Cardiac muscle cell (in vitro differentiated cells and primary cell): Measurements from ENCODE around the gene DMRT1. TPM values are rescaled to one million over a fixed set of nuclear protein-coding genes. Genes with fewer than 3 reads are reported as not detected.
A peak's percentile ranks its signal among the peaks of the same experiment; 100 is the strongest.

ENCODE experiments used
- DNase-seq, 2 donors: peaks; one replicate each; pipeline versions ENCODE4 v3.0.0 to v3.0.0-alpha.2; 2010 to 2017; ENCODE audit warnings: low read depth in 1 of 2, low spot score in 1 of 2
- H3K27ac ChIP-seq: fragments of 200-600 bp; sonication (generic); 2 replicates; pipeline ENCODE4 v1.5.1; 2016
- H3K27me3 ChIP-seq: fragments of 200-600 bp; sonication (generic); 2 replicates; pipeline ENCODE4 v1.6.0; 2016; ENCODE audit warnings: control low read depth
- H3K36me3 ChIP-seq: fragments of 200-600 bp; sonication (generic); 2 replicates; pipeline ENCODE4 v1.5.1; 2016; ENCODE audit warnings: control low read depth
- H3K4me1 ChIP-seq: fragments of 200-600 bp; sonication (generic); 2 replicates; pipeline ENCODE4 v1.8.1; 2017; ENCODE audit warnings: low read depth, mild to moderate bottlenecking, mixed run types
- H3K4me3 ChIP-seq: fragments of 200-600 bp; sonication (generic); 2 replicates; pipeline ENCODE4 v1.5.1; 2016; ENCODE audit warnings: mild to moderate bottlenecking
- H3K9me3 ChIP-seq: fragments of 200-600 bp; sonication (generic); 2 replicates; pipeline ENCODE4 v1.5.1; 2017; ENCODE audit warnings: low read depth, mild to moderate bottlenecking, control low read depth
- polyA plus RNA-seq: library from polyadenylated mRNA; unstranded; fragments of >200 nt; fragmentation: Nextera tagmentation; extraction: Ambion mirVana; gene quantifications from 2 replicates; pipeline ENCODE4 v1.2.1, GENCODE V29; 2016
- total RNA-seq: library from RNA; depleted of rRNA; stranded (reverse); fragments of >200 nt; gene quantifications from 2 replicates; pipeline ENCODE4 v1.2.3, GENCODE V29; 2016
- TF ChIP-seq, protein P1 (sequence below): IDR thresholded peaks from 2 replicates; pipeline ENCODE4 v1.5.1; 2012; ENCODE audit warnings: low read depth, mild to moderate bottlenecking, low read length

The DMRT1 gene
- total and polyA plus RNA-seq, 2 experiments from 2014 or later: not detected

DNA sequence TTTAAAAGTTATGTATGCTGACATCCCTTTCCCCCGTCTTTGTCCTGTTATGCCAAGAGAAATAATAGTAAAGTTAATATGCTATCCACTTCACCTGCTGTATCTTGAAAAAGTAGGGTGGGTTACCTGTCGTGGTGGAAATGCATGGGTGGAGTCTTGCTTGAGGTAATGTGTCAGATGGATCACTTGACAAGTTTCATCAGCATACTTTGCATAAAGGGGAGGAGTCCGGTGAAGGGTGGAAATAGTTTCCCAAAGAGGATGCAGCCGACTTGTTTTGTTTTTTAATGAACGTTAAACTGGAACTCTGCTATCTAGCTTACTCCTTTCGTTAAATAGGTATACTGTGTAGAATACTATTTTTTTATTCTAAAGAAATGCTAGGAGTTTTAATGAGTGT, 125.9 kb downstream of the DMRT1 start:
- no peak for DNase-seq
- no peak overlapping the region for H3K27ac ChIP-seq
- H3K4me3 ChIP-seq: no peak overlapping the region
- TF ChIP-seq, protein P1, sequence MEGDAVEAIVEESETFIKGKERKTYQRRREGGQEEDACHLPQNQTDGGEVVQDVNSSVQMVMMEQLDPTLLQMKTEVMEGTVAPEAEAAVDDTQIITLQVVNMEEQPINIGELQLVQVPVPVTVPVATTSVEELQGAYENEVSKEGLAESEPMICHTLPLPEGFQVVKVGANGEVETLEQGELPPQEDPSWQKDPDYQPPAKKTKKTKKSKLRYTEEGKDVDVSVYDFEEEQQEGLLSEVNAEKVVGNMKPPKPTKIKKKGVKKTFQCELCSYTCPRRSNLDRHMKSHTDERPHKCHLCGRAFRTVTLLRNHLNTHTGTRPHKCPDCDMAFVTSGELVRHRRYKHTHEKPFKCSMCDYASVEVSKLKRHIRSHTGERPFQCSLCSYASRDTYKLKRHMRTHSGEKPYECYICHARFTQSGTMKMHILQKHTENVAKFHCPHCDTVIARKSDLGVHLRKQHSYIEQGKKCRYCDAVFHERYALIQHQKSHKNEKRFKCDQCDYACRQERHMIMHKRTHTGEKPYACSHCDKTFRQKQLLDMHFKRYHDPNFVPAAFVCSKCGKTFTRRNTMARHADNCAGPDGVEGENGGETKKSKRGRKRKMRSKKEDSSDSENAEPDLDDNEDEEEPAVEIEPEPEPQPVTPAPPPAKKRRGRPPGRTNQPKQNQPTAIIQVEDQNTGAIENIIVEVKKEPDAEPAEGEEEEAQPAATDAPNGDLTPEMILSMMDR: no peak
- H3K4me1 ChIP-seq: peaks cover 8% of the 10 kb centered on the region
- no peaks in the 10 kb centered on the region for H3K36me3 ChIP-seq
- no peaks in the 10 kb centered on the region for H3K9me3 ChIP-seq
- H3K27me3 ChIP-seq: peaks cover 97% of the 10 kb centered on the region

DNA sequence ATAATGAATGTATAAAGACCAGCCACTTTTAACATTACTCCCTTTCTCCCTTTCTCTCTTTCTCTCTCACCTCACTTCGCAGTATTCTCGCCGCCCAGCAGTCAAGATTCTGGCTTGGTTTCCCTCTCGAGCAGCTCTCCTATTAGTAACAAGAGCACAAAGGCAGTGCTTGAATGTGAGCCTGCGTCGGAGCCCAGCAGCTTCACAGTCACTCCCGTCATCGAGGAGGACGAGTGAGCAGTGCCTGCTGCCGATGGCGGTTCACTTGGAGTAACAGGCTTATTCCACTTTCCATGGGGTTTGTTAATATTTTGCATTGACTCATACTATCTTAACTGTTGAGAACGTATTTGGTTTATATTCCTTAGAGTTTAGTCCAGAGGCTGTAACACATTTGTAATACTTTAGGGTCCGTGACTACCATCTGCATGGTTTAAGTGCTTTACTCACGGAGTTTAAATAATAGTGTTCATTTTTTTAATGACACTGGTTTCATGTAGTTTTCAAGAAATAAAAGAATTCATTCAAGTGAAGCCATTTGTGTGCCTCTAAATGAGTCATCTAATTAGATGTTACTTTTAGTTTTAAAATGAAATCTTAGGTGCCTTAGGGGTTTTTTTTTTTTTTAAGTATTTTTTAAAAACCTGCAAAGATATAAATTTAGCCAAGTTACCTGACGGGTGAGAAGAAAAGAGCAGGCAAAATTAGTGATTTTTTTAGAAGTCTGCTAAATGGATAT, 126.6 kb downstream of the DMRT1 start:
- H3K27ac ChIP-seq: no peak overlapping the region
- H3K9me3 ChIP-seq: no peaks in the 10 kb centered on the region
- H3K36me3 ChIP-seq: no peaks in the 10 kb centered on the region
- H3K4me1 ChIP-seq: peaks cover 8% of the 10 kb centered on the region
- no peak overlapping the region for H3K4me3 ChIP-seq
- DNase-seq: peak in 1 of 2 donors; percentile 54
- H3K27me3 ChIP-seq: peaks cover 98% of the 10 kb centered on the region
- TF ChIP-seq, protein P1: no peak

DNA sequence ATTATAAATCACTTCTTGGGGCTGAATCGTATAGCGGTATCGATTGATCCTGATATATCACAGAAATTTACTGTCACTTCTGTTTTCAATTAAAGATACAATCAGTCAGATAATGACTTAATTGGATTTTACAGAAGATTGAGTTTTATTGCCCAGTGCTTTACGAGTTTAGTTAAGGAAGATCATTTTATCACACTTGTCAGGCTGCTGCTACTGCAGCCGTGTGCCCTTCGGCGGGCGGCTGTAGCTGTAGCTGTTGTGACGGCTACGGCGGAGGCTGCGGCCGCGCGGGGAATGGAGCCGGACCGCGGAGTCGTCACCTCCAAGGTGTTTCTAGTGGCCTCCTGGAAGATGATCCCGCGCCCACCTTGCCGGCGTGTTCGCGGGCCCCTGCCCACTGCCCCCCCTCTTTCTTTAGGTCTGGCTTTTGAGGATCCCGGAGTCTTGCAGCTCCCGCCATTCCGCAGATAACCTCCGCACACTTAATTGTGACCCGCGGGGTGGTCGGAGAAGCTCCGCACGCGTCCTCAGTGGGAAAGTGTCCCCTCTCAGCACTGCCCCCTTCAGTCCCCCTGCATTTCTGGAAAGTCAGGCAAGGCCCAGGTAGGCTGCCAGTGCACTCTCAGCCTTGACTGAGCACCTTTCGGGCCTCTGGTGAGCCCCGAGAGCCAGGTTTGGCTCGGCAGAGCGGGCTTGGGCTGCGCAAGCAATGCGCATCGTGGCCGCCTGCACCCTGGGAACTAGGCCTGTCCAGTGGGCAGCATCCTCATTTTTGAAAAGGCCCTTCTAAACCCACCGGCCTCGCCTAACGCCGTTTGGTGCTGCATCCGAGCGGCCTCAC, 128.0 kb downstream of the DMRT1 start:
- Histone ChIP-seq H3K9me3 (no peaks in the 10 kb centered on the region), H3K4me1 (peaks cover 8% of the 10 kb centered on the region), H3K27me3 (peaks cover 100% of the 10 kb centered on the region), H3K36me3 (no peaks in the 10 kb centered on the region), H3K27ac (no peak overlapping the region), H3K4me3 (no peak overlapping the region)
- no peak for DNase-seq
- TF ChIP-seq, protein P1: no peak

DNA sequence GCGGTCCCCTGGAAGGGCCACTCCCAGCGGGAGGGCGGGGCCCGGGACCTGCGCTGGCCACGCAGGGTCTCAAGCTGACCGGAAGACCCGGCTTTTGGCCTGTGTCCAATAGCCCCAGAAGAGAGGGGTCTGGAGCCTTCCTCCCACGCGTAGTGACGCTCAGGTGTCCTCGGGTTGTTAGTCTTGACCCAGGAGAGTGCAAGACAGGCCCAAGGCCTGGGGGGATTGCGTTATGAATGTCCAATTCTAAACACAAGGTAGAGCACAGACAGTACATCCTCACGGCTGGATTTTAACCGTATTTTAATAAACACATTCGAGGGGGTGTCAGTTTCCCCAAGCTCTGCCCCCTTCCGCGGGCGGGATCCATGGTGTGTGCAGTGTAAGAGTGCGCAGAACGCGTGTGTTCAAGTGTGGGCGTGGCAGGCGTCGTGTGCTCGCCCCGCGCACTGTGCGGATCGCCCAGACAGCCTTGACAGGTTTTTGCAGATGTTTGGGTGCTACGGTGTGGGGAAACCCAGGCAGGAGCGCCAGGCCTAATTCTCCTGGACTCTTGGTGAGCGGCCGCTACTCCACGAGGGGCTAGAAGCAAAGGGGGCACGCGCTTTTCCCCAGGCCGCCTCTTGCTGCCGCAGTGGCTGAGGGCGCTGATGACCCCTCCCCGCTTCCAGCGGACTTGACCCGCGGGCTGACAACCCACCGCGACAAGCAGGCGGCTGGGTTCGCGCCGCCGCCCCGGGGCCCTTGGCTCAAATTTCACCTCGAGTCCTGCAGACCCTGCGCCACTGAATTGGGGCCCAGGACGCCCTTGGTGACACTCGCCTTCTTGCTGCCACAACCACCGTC, 128.9 kb downstream of the DMRT1 start:
- no peaks in the 10 kb centered on the region for H3K9me3 ChIP-seq
- H3K4me3 ChIP-seq: peak overlapping the region; percentile 30
- TF ChIP-seq, protein P1: no peak
- DNase-seq: peak in 1 of 2 donors; percentile 66
- peaks cover 100% of the 10 kb centered on the region for H3K27me3 ChIP-seq
- H3K27ac ChIP-seq: no peak overlapping the region
- H3K4me1 ChIP-seq: peaks cover 8% of the 10 kb centered on the region
- no peaks in the 10 kb centered on the region for H3K36me3 ChIP-seq

DNA sequence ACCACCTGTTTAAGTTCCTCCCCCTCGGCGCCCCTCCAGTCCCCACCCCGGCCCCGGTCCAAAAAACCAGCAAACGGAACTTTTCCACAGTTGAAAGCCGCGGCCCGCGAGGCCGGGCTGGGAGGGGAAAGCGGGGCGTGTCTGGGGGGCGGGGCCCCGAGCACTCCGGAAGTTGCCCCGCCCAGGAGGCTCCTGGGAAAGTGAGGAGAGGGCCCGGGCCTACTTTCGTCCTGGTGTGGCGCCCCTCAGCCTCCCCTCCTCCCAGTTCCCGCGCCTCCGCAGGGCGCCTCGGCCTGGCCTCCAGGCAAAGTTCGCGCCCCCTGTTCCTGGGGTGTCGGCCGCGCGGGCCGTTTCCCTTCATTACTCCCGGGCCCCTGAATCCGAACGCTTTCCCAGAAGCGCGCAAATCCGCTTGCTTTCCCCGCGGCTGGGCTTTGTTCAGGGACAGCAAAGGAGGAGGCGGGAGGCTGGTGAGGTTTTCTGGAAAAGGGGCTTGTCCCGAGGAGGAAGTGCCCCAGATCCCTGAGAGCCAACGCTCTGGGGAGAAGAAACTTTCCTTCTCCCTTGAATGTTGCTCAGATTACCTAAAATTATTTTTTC, 130.5 kb downstream of the DMRT1 start:
- H3K27ac ChIP-seq: no peak overlapping the region
- TF ChIP-seq, protein P1: no peak
- H3K27me3 ChIP-seq: peaks cover 100% of the 10 kb centered on the region
- H3K36me3 ChIP-seq: no peaks in the 10 kb centered on the region
- DNase-seq: peak in 1 of 2 donors; percentile 67
- H3K9me3 ChIP-seq: no peaks in the 10 kb centered on the region
- peaks cover 10% of the 10 kb centered on the region for H3K4me1 ChIP-seq
- peak overlapping the region; percentile 30 for H3K4me3 ChIP-seq
